Measurements from ENCODE around the gene ERN1. TPM values are rescaled to one million over a fixed set of nuclear protein-coding genes. Genes with fewer than 3 reads are reported as not detected.
"Not testable (repeated sequence)": the region's sequence is repeated elsewhere in the genome, so short reads cannot be mapped to it uniquely, and the experiment has no call there.

Gene ERN1
- total and polyA plus RNA-seq, 2 experiments from 2014 or later: 8.9 to 12.4 TPM

- no peaks in the 10 kb centered on the region for H3K36me3 ChIP-seq
- H3K4me3 ChIP-seq: no peak overlapping the region
- H3K4me1 ChIP-seq (ENCODE audit: low read depth): no peaks in the 10 kb centered on the region
- H3K27me3 ChIP-seq: no peaks in the 10 kb centered on the region
- no peaks in the 10 kb centered on the region for H3K9me3 ChIP-seq (ENCODE audit: low read depth)
- DNase-seq (ENCODE audit: low read depth in 1 of 2, low spot score in 1 of 2): no peak
- no peak for TF ChIP-seq CTCF (IDR thresholded peaks at IDR 0.05; ENCODE audit: low read depth, low read length)
- H3K27ac ChIP-seq: no peak overlapping the region
Observed at GRCh38 chr17:64024215-64024654, 105.7 kb downstream of the ERN1 start.

GRCh38 chr17:64022611-64023063 is 107.3 kb downstream of the ERN1 start:
- no peak overlapping the region for H3K27ac ChIP-seq
- H3K9me3 ChIP-seq (ENCODE audit: low read depth): no peaks in the 10 kb centered on the region
- no peak for DNase-seq (ENCODE audit: low read depth in 1 of 2, low spot score in 1 of 2)
- no peaks in the 10 kb centered on the region for H3K27me3 ChIP-seq
- no peak overlapping the region for H3K4me3 ChIP-seq
- no peaks in the 10 kb centered on the region for H3K36me3 ChIP-seq
- no peaks in the 10 kb centered on the region for H3K4me1 ChIP-seq (ENCODE audit: low read depth)
- TF ChIP-seq CTCF (IDR thresholded peaks at IDR 0.05; ENCODE audit: low read depth, low read length): no peak

- H3K36me3 ChIP-seq: no peaks in the 10 kb centered on the region
- no peak within 1 kb of the TSS for H3K27ac ChIP-seq
- no peak for TF ChIP-seq CTCF (IDR thresholded peaks at IDR 0.05; ENCODE audit: low read depth, low read length)
- no peak within 1 kb of the TSS for H3K4me3 ChIP-seq
- H3K4me1 ChIP-seq (ENCODE audit: low read depth): no peaks in the 10 kb centered on the region
- no peaks in the 10 kb centered on the region for H3K9me3 ChIP-seq (ENCODE audit: low read depth)
- no peak for DNase-seq (ENCODE audit: low read depth in 1 of 2, low spot score in 1 of 2)
- H3K27me3 ChIP-seq: no peaks in the 10 kb centered on the region
Observed at GRCh38 chr17:64020056-64020766, 109.7 kb downstream of the ERN1 start, which contains the start of gene ICAM2. ICAM2 (minus strand) TSS chr17:64020633; CDS start chr17:64006691, 13,942 bp downstream.

- H3K4me1 ChIP-seq (ENCODE audit: low read depth); H3K27ac ChIP-seq; DNase-seq (ENCODE audit: low read depth in 1 of 2, low spot score in 1 of 2); H3K27me3 ChIP-seq; H3K36me3 ChIP-seq; H3K4me3 ChIP-seq; H3K9me3 ChIP-seq (ENCODE audit: low read depth): not testable (repeated sequence)
Observed at GRCh38 chr17:64019551-64019961, 110.4 kb downstream of the ERN1 start.

GRCh38 chr17:64017381-64017980 is 112.5 kb downstream of the ERN1 start:
- no peak overlapping the region for H3K27ac ChIP-seq
- H3K27me3 ChIP-seq: no peaks in the 10 kb centered on the region
- no peaks in the 10 kb centered on the region for H3K4me1 ChIP-seq (ENCODE audit: low read depth)
- no peaks in the 10 kb centered on the region for H3K9me3 ChIP-seq (ENCODE audit: low read depth)
- H3K36me3 ChIP-seq: no peaks in the 10 kb centered on the region
- DNase-seq (ENCODE audit: low read depth in 1 of 2, low spot score in 1 of 2): no peak
- peak; percentile 19 for TF ChIP-seq CTCF (IDR thresholded peaks at IDR 0.05; ENCODE audit: low read depth, low read length)
- H3K4me3 ChIP-seq: no peak overlapping the region

- Histone ChIP-seq H3K4me3 (no peak overlapping the region), H3K9me3 (ENCODE audit: low read depth) (no peaks in the 10 kb centered on the region), H3K4me1 (ENCODE audit: low read depth) (no peaks in the 10 kb centered on the region), H3K27me3 (no peaks in the 10 kb centered on the region), H3K27ac (no peak overlapping the region), H3K36me3 (no peaks in the 10 kb centered on the region)
- no peak for DNase-seq (ENCODE audit: low read depth in 1 of 2, low spot score in 1 of 2)
- no peak for TF ChIP-seq CTCF (IDR thresholded peaks at IDR 0.05; ENCODE audit: low read depth, low read length)
Observed at GRCh38 chr17:64016974-64017373, 113.0 kb downstream of the ERN1 start.

Measured in cardiac muscle cell (in vitro differentiated cells and primary cell).